A549 (cell line): ENCODE data around the gene SERPINB2. TPM values are rescaled to one million over a fixed set of nuclear protein-coding genes. Genes with fewer than 3 reads are reported as not detected.

ENCODE experiments used
- ATAC-seq, 2 experiments: fragments of 200-7000 bp in 1 of 2; fragments of >200 bp in 1 of 2; cut with Nextera tagmentation in 1 of 2; cut with Tn5 transposase in 1 of 2; 3 replicates each; pipeline versions ENCODE4 v1.8.0 to v1.9.1; 2018 to 2020; ENCODE audit warnings: mild to moderate bottlenecking in 1 of 2, moderate library complexity in 1 of 2
- CTCF ChIA-PET: fragments of 300-600 bp; sonication (Branson Sonifier 250); formaldehyde crosslinking; extraction: SDS; loops from one replicate; lab custom pipeline; 2021; ENCODE audit warnings: antibody characterized with exemption, inconsistent platforms; lab: Yijun Ruan, JAX
- POLR2A ChIA-PET: fragments of 350-600 bp; formaldehyde crosslinking; extraction: SDS; loops from one replicate; lab custom pipeline; 2021; ENCODE audit warnings: antibody characterized with exemption, inconsistent platforms; lab: Yijun Ruan, JAX
- DNase-seq, 2 experiments: peaks; one replicate each; pipeline versions ENCODE4 v3.0.0 to v3.0.0-alpha.2; 2011 to 2016; ENCODE audit warnings: low read depth in 1 of 2, low spot score in 1 of 2
- FAIRE-seq: peaks from 2 replicates; lab custom pipeline; 2011; peaks lifted over from hg19 to GRCh38; lab: Jason Lieb, UNC
- H3K27ac ChIP-seq, 2 experiments: fragments of >200 bp; sonication (Bioruptor Twin); formaldehyde crosslinking; 3 replicates each; pipeline ENCODE4 v1.5.1; 2016 to 2017
- H3K4me1 ChIP-seq: fragments of >200 bp; sonication (Bioruptor Twin); formaldehyde crosslinking; 3 replicates; pipeline ENCODE4 v1.6.1; 2016
- H3K4me2 ChIP-seq: fragments of >200 bp; sonication (Bioruptor Twin); formaldehyde crosslinking; 3 replicates; pipeline ENCODE4 v1.6.1; 2016
- H3K4me3 ChIP-seq: fragments of >200 bp; sonication (Bioruptor Twin); formaldehyde crosslinking; 3 replicates; pipeline ENCODE4 v1.5.1; 2016
- H3K9me3 ChIP-seq: fragments of >200 bp; sonication (Bioruptor Twin); formaldehyde crosslinking; 3 replicates; pipeline ENCODE4 v1.6.1; 2016
- ATOH8 ChIP-seq: fragments of 250-450 bp; sonication (Bioruptor Pico); IDR thresholded peaks from 2 replicates; pipeline ENCODE4 v1.5.0; 2020; ENCODE audit warnings: low read depth, mild to moderate bottlenecking, moderate library complexity
- CBX2 ChIP-seq: fragments of 200-600 bp; sonication (generic); IDR thresholded peaks from 2 replicates; pipeline ENCODE4 v1.6.1; 2016; ENCODE audit warnings: low read depth, mild to moderate bottlenecking, borderline replicate concordance
- CBX8 ChIP-seq: fragments of 200-600 bp; sonication (generic); IDR thresholded peaks from 2 replicates; pipeline ENCODE4 v1.6.1; 2016
- CTCF ChIP-seq: fragments of >200 bp; sonication (Bioruptor Twin); formaldehyde crosslinking; IDR thresholded peaks from 3 replicates; pipeline ENCODE4 v1.5.1; 2016
- ELK1 ChIP-seq: fragments of 150-350 bp; IDR thresholded peaks from 2 replicates; pipeline ENCODE4 v1.6.1; 2014; ENCODE audit warnings: low read depth, mild to moderate bottlenecking, low read length
- ESRRA ChIP-seq: fragments of 150-350 bp; IDR thresholded peaks from 2 replicates; pipeline ENCODE4 v1.6.1; 2014; ENCODE audit warnings: mild to moderate bottlenecking, low read length, borderline replicate concordance
- HEYL ChIP-seq: fragments of 250-450 bp; sonication (Bioruptor Pico); IDR thresholded peaks from 2 replicates; pipeline ENCODE4 v1.8.0; 2021; ENCODE audit warnings: mild to moderate bottlenecking, moderate library complexity
- HOXB13 ChIP-seq: fragments of 250-450 bp; sonication (Bioruptor Pico); IDR thresholded peaks from 2 replicates; pipeline ENCODE4 v1.5.0; 2020; ENCODE audit warnings: low read depth, mild to moderate bottlenecking, moderate library complexity
- MAFK ChIP-seq: fragments of 450-650 bp; IDR thresholded peaks from 2 replicates; pipeline ENCODE4 v1.6.1; 2014; ENCODE audit not compliant: partially characterized antibody
- NFE2L2 ChIP-seq: fragments of 150-350 bp; conservative IDR thresholded peaks from 2 replicates; pipeline ENCODE4 v1.6.1; 2014; ENCODE audit warnings: low read length
- NPAS2 ChIP-seq: fragments of 250-450 bp; sonication (Bioruptor Pico); IDR thresholded peaks from 2 replicates; pipeline ENCODE4 v1.8.0; 2022; ENCODE audit warnings: mild to moderate bottlenecking, moderate library complexity, borderline replicate concordance
- PBX3 ChIP-seq: IDR thresholded peaks from 2 replicates; pipeline ENCODE4 v1.6.1; 2012
- POLR2AphosphoS2 ChIP-seq: conservative IDR thresholded peaks from 2 replicates; pipeline ENCODE4 v1.6.1; 2012; ENCODE audit warnings: low read length, improper control_type of control experiment, inconsistent platforms
- RCOR1 ChIP-seq: fragments of 150-350 bp; IDR thresholded peaks from 2 replicates; pipeline ENCODE4 v1.6.1; 2014; ENCODE audit warnings: antibody characterized with exemption, low read length, low read depth
- REST ChIP-seq: fragments of 200-600 bp; sonication (generic); IDR thresholded peaks from 2 replicates; pipeline ENCODE4 v1.6.1; 2016; ENCODE audit warnings: antibody characterized with exemption, mild to moderate bottlenecking, moderate library complexity
- RNF2 ChIP-seq: fragments of 200-600 bp; sonication (generic); IDR thresholded peaks from 2 replicates; pipeline ENCODE4 v1.6.1; 2016; ENCODE audit warnings: low read depth, mild to moderate bottlenecking, antibody characterized with exemption, moderate library complexity, borderline replicate concordance
- SMC3 ChIP-seq: fragments of >200 bp; sonication (Bioruptor Twin); formaldehyde crosslinking; IDR thresholded peaks from 3 replicates; pipeline ENCODE4 v1.6.1; 2018; ENCODE audit warnings: inconsistent platforms
- TFCP2L1 ChIP-seq: fragments of 250-450 bp; sonication (Bioruptor Pico); IDR thresholded peaks from 2 replicates; pipeline ENCODE4 v1.5.0; 2021; ENCODE audit warnings: mild to moderate bottlenecking
- USF2 ChIP-seq: fragments of 450-650 bp; IDR thresholded peaks from 2 replicates; pipeline ENCODE4 v1.6.1; 2014; ENCODE audit warnings: antibody characterized with exemption
- WGBS: methylation state at CpG from one replicate; pipeline ENCODE4 v1.1.6; 2017; ENCODE audit errors: missing lambda C conversion rate; 5-methylcytosine and 5-hydroxymethylcytosine counted together
- polyA plus RNA-seq, 4 experiments: library from polyadenylated mRNA; depleted of rRNA in 3 of 4; stranded (reverse); fragments of >200 nt; fragmentation: RNase III in 1 of 4; extraction: RNeasy Plus Mini Kit Qiagen cat#74134 plus additional on column Dnase treatment in 1 of 4; gene quantifications; 2 replicates in 3 of 4; 3 replicates in 1 of 4; pipeline ENCODE4 v1.2.3, GENCODE V29; 2011 to 2017

SERPINB2 gene
- polyA plus RNA-seq, 2 of the 4 experiments (the other 2 are of a cell fraction): not detected

- TF ChIP-seq PBX3: no peak
- TF ChIP-seq POLR2AphosphoS2: no peak
- no peak for TF ChIP-seq ESRRA
- no peak for TF ChIP-seq ELK1
- TF ChIP-seq MAFK: no peak
- no peak for TF ChIP-seq HOXB13
- TF ChIP-seq USF2: no peak
- TF ChIP-seq NPAS2: no peak
- no peak for TF ChIP-seq ATOH8 (CRISPR knock-in tag)
- no peak for TF ChIP-seq CTCF
- no peak for TF ChIP-seq TFCP2L1 (CRISPR knock-in tag)
- TF ChIP-seq CBX8: no peak
- no peak for TF ChIP-seq HEYL (CRISPR knock-in tag)
- no peak for TF ChIP-seq RCOR1
- no peak for TF ChIP-seq CBX2
- no peak for TF ChIP-seq REST
- no peak for TF ChIP-seq NFE2L2
- no peak for TF ChIP-seq SMC3
- no peak for TF ChIP-seq RNF2
- FAIRE-seq (no peak), DNase-seq (no peak), ATAC-seq (no peak)
- ChIA-PET POLR2A (no interaction called here), CTCF (no interaction called here)
- Histone ChIP-seq H3K27ac (no peak overlapping the region), H3K4me3 (no peak overlapping the region), H3K9me3 (no peaks in the 10 kb centered on the region), H3K4me2 (no peak overlapping the region), H3K4me1 (no peaks in the 10 kb centered on the region)
- 4% methylated on average over 1 of the region's 1 CpG for WGBS
Measured at GRCh38 chr18:63871836-63872235, 15.7 kb upstream of the SERPINB2 start.
